ENCODE results near the gene TMC1.

TMC1 gene

GRCh38 chr9:72575666-72576065, 54.3 kb downstream of the TMC1 start:
- no peaks in the 10 kb centered on the region for H3K9me3 ChIP-seq (ENCODE audit: control insufficient read depth, low read length)

GRCh38 chr9:72576087-72576486, 54.7 kb downstream of the TMC1 start:
- no peak overlapping the region for H3K27ac ChIP-seq

More at GRCh38 chr9:72575666-72576065, 54.3 kb downstream of the TMC1 start:
- TF ChIP-seq, protein P1, sequence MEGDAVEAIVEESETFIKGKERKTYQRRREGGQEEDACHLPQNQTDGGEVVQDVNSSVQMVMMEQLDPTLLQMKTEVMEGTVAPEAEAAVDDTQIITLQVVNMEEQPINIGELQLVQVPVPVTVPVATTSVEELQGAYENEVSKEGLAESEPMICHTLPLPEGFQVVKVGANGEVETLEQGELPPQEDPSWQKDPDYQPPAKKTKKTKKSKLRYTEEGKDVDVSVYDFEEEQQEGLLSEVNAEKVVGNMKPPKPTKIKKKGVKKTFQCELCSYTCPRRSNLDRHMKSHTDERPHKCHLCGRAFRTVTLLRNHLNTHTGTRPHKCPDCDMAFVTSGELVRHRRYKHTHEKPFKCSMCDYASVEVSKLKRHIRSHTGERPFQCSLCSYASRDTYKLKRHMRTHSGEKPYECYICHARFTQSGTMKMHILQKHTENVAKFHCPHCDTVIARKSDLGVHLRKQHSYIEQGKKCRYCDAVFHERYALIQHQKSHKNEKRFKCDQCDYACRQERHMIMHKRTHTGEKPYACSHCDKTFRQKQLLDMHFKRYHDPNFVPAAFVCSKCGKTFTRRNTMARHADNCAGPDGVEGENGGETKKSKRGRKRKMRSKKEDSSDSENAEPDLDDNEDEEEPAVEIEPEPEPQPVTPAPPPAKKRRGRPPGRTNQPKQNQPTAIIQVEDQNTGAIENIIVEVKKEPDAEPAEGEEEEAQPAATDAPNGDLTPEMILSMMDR (IDR thresholded peaks at IDR 0.05): no peak
- Histone ChIP-seq H3K4me2 (ENCODE audit: low read length) (no peak overlapping the region), H3K79me2 (no peaks in the 10 kb centered on the region), H3K27ac (no peak overlapping the region), H2AFZ (no peak overlapping the region), H3K27me3 (ENCODE audit: control insufficient read depth, insufficient read depth, low read length) (no peaks in the 10 kb centered on the region), H3K36me3 (ENCODE audit: control insufficient read depth, insufficient read depth, low read length) (no peaks in the 10 kb centered on the region), H3K9ac (no peak overlapping the region), H3K4me1 (no peaks in the 10 kb centered on the region), H3K4me3 (ENCODE audit: low read depth, low read length) (no peak overlapping the region)

DNA sequence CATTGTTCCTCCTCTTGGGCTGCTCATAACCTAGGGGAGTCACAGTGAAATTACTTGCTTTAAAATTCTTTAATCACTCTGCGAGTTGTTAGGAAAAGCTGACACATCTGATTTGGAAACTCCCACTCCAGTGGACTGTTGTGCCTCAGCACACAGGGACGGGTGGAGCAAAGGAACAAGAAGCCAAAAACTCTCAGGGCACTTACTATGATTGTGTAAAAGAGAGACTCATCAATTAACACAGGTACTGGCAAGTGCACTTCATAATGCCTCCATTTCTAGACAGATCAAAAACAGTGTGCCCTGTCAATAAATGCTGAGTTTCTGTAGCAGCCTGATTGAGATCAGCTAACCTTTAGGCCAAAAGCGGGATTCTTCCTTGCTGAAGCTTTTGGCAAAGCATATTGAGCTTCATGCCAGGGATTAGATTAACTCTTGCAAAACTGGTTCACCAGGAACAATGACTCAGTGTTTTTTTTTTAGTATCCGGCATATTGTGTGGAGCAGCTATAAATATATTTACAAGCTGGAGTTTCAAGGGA, 55.9 kb downstream of the TMC1 start:
- no peak overlapping the region for H3K4me3 ChIP-seq (ENCODE audit: low read depth, low read length)
- H3K27me3 ChIP-seq (ENCODE audit: control insufficient read depth, insufficient read depth, low read length): no peaks in the 10 kb centered on the region
- H3K9ac ChIP-seq: no peak overlapping the region
- no peaks in the 10 kb centered on the region for H3K4me1 ChIP-seq
- H3K4me2 ChIP-seq (ENCODE audit: low read length): no peak overlapping the region
- H3K27ac ChIP-seq: no peak overlapping the region
- H2AFZ ChIP-seq: no peak overlapping the region
- H3K79me2 ChIP-seq: no peaks in the 10 kb centered on the region
- TF ChIP-seq, protein P1 (IDR thresholded peaks at IDR 0.05): no peak
- H3K9me3 ChIP-seq (ENCODE audit: control insufficient read depth, low read length): no peaks in the 10 kb centered on the region
- no peaks in the 10 kb centered on the region for H3K36me3 ChIP-seq (ENCODE audit: control insufficient read depth, insufficient read depth, low read length)

More at GRCh38 chr9:72576087-72576486, 54.7 kb downstream of the TMC1 start:
- Histone ChIP-seq H3K36me3 (ENCODE audit: control insufficient read depth, insufficient read depth, low read length) (no peaks in the 10 kb centered on the region), H3K4me1 (no peaks in the 10 kb centered on the region), H3K79me2 (no peaks in the 10 kb centered on the region), H2AFZ (no peak overlapping the region), H3K27me3 (ENCODE audit: control insufficient read depth, insufficient read depth, low read length) (no peaks in the 10 kb centered on the region), H3K4me3 (ENCODE audit: low read depth, low read length) (no peak overlapping the region), H3K9ac (no peak overlapping the region), H3K9me3 (ENCODE audit: control insufficient read depth, low read length) (no peaks in the 10 kb centered on the region), H3K4me2 (ENCODE audit: low read length) (no peak overlapping the region)
- TF ChIP-seq, protein P1 (IDR thresholded peaks at IDR 0.05): no peak

DNA sequence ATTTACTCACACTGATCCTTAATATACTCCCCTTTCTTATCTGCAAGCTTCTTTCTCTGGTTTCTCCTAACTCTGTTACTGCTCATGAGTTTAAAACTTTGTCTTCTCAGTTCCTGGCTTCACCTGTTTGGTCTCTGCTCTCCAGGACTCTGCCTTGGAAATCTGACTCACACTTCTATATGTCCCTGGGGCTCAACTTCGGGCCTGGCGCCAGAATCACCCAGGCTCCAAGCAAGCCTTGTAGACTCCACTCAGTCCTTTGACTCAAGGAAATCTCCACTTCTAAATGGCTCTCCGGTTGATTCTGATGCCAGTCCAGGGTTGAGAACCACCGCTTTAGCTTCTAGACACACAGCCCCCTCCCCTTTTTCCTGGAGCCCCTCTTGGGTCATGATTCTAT, 57.8 kb downstream of the TMC1 start:
- no peak overlapping the region for H3K9ac ChIP-seq
- no peak overlapping the region for H3K27ac ChIP-seq
- no peaks in the 10 kb centered on the region for H3K27me3 ChIP-seq (ENCODE audit: control insufficient read depth, insufficient read depth, low read length)
- no peaks in the 10 kb centered on the region for H3K36me3 ChIP-seq (ENCODE audit: control insufficient read depth, insufficient read depth, low read length)
- no peaks in the 10 kb centered on the region for H3K9me3 ChIP-seq (ENCODE audit: control insufficient read depth, low read length)
- no peaks in the 10 kb centered on the region for H3K4me1 ChIP-seq
- H2AFZ ChIP-seq: no peak overlapping the region
- no peak overlapping the region for H3K4me3 ChIP-seq (ENCODE audit: low read depth, low read length)
- no peaks in the 10 kb centered on the region for H3K79me2 ChIP-seq
- no peak overlapping the region for H3K4me2 ChIP-seq (ENCODE audit: low read length)
- TF ChIP-seq, protein P1 (IDR thresholded peaks at IDR 0.05): no peak

GRCh38 chr9:72579880-72580550, 58.6 kb downstream of the TMC1 start:
- TF ChIP-seq, protein P1 (IDR thresholded peaks at IDR 0.05): no peak
- no peaks in the 10 kb centered on the region for H3K27me3 ChIP-seq (ENCODE audit: control insufficient read depth, insufficient read depth, low read length)
- H3K79me2 ChIP-seq: no peaks in the 10 kb centered on the region
- no peaks in the 10 kb centered on the region for H3K36me3 ChIP-seq (ENCODE audit: control insufficient read depth, insufficient read depth, low read length)
- H3K9me3 ChIP-seq (ENCODE audit: control insufficient read depth, low read length): no peaks in the 10 kb centered on the region
- H3K4me1 ChIP-seq: no peaks in the 10 kb centered on the region
- no peak overlapping the region for H3K9ac ChIP-seq
- no peak overlapping the region for H2AFZ ChIP-seq
- no peak overlapping the region for H3K4me2 ChIP-seq (ENCODE audit: low read length)
- no peak overlapping the region for H3K4me3 ChIP-seq (ENCODE audit: low read depth, low read length)
- H3K27ac ChIP-seq: no peak overlapping the region

Data from parathyroid adenoma (tissue), 2 donors.